NT2/D1 (cell line): ENCODE measurements around the gene MAN1A2.

Experiments
- YY1 ChIP-seq: IDR thresholded peaks from 2 replicates; pipeline ENCODE4 v1.6.1; 2011; ENCODE audit not compliant: insufficient read length, insufficient read depth
- ZNF274 ChIP-seq: IDR thresholded peaks from 2 replicates; pipeline ENCODE4 v1.6.1; 2011; ENCODE audit warnings: mild to moderate bottlenecking, low read depth, low read length

GRCh38 chr1:117341123-117341522, 26.1 kb upstream of the MAN1A2 start:
- no peak for TF ChIP-seq YY1
- no peak for TF ChIP-seq ZNF274
